ENCODE results near the gene ECI2.

ECI2 gene

DNA sequence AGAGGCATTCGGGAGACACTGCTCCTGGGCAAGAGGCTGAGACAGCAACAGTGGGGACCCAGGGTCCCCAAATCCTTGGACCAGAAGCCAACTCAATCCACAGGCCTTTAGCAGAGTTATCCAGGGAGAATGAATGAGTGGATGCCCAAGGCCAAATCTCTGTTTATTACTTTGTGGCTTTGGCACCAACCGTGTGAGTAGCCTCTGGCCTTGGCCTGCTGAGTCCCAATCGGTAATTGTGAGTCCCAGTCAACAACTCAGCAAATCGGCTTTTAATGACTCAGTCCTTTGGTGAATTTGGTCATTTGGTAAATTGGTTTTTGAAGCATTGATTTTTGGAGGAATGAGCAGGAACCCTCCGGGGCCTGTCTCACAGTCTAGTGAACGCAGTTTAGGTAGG, 29.1 kb upstream of the ECI2 start:
- in situ Hi-C loops (cut with MboI; ENCODE audit: low sequenced_read_pairs, unreplicated experiment): loop anchor here (25.0 kb wide), 1 partner anchor 427 kb away; no protein-coding TSS in a partner anchor
- TF ChIP-seq, protein P1, sequence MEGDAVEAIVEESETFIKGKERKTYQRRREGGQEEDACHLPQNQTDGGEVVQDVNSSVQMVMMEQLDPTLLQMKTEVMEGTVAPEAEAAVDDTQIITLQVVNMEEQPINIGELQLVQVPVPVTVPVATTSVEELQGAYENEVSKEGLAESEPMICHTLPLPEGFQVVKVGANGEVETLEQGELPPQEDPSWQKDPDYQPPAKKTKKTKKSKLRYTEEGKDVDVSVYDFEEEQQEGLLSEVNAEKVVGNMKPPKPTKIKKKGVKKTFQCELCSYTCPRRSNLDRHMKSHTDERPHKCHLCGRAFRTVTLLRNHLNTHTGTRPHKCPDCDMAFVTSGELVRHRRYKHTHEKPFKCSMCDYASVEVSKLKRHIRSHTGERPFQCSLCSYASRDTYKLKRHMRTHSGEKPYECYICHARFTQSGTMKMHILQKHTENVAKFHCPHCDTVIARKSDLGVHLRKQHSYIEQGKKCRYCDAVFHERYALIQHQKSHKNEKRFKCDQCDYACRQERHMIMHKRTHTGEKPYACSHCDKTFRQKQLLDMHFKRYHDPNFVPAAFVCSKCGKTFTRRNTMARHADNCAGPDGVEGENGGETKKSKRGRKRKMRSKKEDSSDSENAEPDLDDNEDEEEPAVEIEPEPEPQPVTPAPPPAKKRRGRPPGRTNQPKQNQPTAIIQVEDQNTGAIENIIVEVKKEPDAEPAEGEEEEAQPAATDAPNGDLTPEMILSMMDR (IDR thresholded peaks at IDR 0.05; ENCODE audit: borderline replicate concordance, control extremely low read depth, extremely low read depth, insufficient read depth, missing control alignments): no peak

DNA sequence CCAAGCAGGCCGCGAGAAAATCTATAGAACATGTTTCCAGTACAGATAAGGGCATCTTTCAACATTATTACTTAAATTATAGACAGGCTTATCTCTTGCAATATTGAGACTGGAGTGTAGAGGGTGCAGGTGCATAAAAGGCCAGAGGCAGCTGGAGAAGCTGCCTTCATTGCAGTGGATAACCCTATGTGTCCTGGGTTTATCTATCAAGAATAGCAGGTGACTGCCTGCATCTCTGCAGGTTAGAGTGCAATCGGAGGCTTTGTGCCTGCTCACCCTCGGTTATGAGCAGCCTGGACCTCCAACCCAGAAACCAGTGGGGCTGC, 28.7 kb upstream of the ECI2 start:
- in situ Hi-C loops (cut with MboI; ENCODE audit: low sequenced_read_pairs, unreplicated experiment): loop anchor here (25.0 kb wide), 1 partner anchor 427 kb away; no protein-coding TSS in a partner anchor
- no peak for DNase-seq (ENCODE audit: low spot score)
- TF ChIP-seq, protein P1 (IDR thresholded peaks at IDR 0.05; ENCODE audit: borderline replicate concordance, control extremely low read depth, extremely low read depth, insufficient read depth, missing control alignments): no peak

More for the DNA sequence above, 29.1 kb upstream of the ECI2 start:
- no peak for DNase-seq (ENCODE audit: low spot score)

DNA sequence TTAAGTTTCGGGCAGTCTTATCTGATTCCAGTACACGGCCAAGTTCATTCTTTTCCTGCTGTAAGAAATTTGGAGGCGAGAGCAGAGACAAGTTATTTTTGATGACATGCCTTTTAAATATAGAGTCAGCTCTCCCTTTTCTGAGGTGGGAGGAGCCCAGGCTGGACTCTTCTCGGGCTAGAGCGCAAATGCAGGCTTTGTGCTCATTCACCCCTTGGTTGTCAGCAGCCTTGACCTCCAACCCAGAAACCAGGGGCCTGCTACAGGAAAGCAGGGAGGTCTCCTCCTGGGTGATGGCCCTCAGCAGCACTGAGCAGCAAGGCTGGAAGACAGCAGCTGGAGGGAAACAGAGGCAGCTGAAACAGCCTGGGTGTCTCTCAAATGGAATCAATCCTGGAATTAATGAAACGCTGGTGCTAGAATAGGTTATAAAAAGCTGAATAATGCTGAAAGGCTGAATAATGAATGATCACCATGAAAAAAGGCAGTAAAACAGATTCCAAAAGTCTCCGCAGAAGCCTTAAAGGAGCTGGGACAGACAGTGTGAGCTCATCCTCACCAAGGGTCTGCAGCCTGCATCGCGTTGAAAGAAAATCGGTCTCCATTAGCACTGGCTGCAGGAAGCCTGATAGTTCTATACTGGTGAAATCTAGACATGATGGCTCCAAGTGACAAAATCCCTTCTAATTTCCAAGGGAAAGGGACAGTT, 28.2 kb upstream of the ECI2 start:
- in situ Hi-C loops (cut with MboI; ENCODE audit: low sequenced_read_pairs, unreplicated experiment): loop anchor here (25.0 kb wide), 1 partner anchor 426 kb away; no protein-coding TSS in a partner anchor
- DNase-seq (ENCODE audit: low spot score): no peak
- TF ChIP-seq, protein P1 (IDR thresholded peaks at IDR 0.05; ENCODE audit: borderline replicate concordance, control extremely low read depth, extremely low read depth, insufficient read depth, missing control alignments): no peak

DNA sequence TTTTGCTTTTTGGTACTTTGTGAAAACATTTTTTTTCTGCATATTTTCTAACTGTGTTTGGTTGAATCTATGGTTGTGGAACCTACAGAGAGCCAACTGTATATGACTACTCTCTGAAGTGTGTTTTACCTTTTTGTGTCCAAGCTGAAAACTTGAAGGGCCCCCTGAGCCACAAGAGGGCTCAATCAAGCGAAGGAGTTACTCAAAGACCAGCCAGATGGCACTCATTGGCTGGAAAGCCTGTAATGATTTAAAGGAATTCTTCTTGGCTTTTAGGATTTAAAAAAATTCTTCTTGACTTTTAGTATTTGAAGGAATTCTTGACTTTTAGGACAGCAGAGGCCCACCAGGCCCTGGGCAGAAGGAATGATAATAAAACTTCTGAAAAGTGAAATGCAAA, 27.0 kb upstream of the ECI2 start:
- in situ Hi-C loops (cut with MboI; ENCODE audit: low sequenced_read_pairs, unreplicated experiment): loop anchor here (25.0 kb wide), 1 partner anchor 425 kb away; no protein-coding TSS in a partner anchor
- TF ChIP-seq, protein P1 (IDR thresholded peaks at IDR 0.05; ENCODE audit: borderline replicate concordance, control extremely low read depth, extremely low read depth, insufficient read depth, missing control alignments): no peak
- no peak for DNase-seq (ENCODE audit: low spot score)

DNA sequence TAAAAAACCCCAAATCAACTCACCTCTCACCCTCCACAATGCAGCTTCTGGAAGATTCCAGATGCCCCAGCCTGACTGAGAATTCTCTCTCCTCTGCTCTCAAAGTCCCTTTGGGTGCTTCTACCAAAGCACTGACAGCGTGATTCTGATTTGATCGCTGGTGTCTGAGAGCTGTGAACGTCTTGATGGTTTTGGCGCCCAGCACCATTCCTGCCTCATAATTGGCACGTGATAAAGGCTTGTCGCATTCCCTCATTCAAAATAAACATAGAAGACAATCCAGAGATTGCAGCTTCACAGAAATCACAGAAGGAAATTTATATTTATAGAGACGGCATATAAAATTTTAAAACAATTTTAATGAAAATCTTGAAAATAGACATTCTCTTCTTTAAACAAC, 24.1 kb upstream of the ECI2 start:
- TF ChIP-seq, protein P1 (IDR thresholded peaks at IDR 0.05; ENCODE audit: borderline replicate concordance, control extremely low read depth, extremely low read depth, insufficient read depth, missing control alignments): no peak
- in situ Hi-C loops (cut with MboI; ENCODE audit: low sequenced_read_pairs, unreplicated experiment): loop anchor here (10.0 to 25.0 kb wide), 2 partner anchors 95 to 422 kb away; no protein-coding TSS in a partner anchor
- DNase-seq (ENCODE audit: low spot score): no peak

DNA sequence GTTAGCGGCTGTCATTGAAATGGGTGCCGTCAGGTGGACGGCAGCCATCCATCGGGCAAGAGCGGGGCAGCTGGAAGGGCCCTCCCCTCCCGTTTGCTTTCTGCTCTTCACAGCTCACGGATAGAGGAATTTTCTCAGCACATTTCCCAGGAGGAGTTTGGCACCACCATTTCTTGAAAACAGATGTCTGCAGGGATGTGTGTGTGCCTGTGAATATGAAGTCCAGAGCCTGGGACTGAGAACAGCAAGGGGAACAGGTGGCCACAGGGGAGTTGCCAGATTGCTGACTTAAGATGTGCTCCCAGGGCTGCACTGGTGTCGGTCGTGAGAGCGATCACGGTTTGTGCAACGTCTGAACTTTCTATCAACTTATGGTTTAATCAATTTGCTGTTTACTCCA, 22.1 kb upstream of the ECI2 start:
- DNase-seq (ENCODE audit: low spot score): no peak
- TF ChIP-seq, protein P1 (IDR thresholded peaks at IDR 0.05; ENCODE audit: borderline replicate concordance, control extremely low read depth, extremely low read depth, insufficient read depth, missing control alignments): no peak
- in situ Hi-C loops (cut with MboI; ENCODE audit: low sequenced_read_pairs, unreplicated experiment): loop anchor here (10.0 to 25.0 kb wide), 2 partner anchors 93 to 420 kb away; no protein-coding TSS in a partner anchor

Data from GM13976 (cell line).